HG03064 (cell line): ENCODE results near the gene FOSL1.
"Not testable (repeated sequence)": the region's sequence is repeated elsewhere in the genome, so short reads cannot be mapped to it uniquely, and the experiment has no call there.

Experiments
- ATAC-seq: cut with Tn5 transposase; IDR thresholded peaks from one replicate; pipeline ENCODE4 v1.9.1; 2021; ENCODE audit warnings: low read depth; ENCODE audit not compliant: unreplicated experiment

Gene FOSL1

GRCh38 chr11:65854852-65855837 is 45.0 kb downstream of the FOSL1 start:
- no peak for ATAC-seq

DNA sequence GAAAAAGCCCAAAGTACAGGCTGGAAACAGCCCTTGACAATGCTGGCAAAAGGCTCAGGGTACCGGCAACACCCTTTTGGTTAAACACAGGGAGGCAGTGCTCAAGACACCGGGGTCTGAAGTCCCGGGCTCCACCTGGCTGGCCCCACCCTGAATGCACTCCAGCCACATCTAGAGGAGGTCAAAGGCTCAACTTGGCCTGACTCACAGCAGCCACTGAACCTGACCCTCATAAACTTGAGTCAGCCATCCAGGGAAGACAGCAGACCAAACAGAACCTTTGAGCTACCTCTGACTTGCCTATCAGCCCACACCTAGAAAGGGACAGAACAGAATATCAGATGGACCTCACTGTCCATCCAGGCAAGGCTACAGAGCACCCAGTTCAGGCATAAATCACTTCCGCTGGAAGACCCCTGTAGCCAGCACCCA is 46.0 kb downstream of the FOSL1 start:
- ATAC-seq = no peak

- ATAC-seq = no peak
These were observed 46.8 kb downstream of the FOSL1 start for GRCh38 chr11:65853246-65853979.

GRCh38 chr11:65852508-65853245 is 47.5 kb downstream of the FOSL1 start:
- ATAC-seq = no peak

- no peak for ATAC-seq
These were observed 48.2 kb downstream of the FOSL1 start for GRCh38 chr11:65851811-65852507.

DNA sequence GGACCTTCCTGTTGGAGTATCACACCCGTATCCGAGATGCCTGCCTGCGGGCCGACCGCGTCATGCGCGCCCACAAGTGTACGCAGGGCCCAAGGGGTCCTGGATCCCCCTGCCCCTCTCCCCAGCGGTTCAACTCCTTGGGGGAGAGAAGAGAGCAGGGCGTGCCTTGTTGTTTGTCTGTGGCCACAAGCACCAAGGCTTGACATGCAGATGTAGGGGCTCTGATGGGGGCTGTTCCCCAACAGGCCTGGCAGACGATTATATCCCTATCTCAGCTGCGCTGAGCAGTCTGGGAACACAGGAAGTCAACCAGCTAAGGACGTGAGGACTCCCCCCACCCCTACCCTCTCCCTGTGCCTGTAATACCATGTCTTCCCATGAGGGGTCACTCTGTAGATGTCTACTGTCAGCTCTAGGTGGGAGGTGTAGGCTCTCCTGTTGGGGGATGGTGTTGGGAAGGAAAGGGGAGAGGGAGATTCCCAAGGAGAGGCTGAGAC is 49.1 kb downstream of the FOSL1 start:
- no peak for ATAC-seq

DNA sequence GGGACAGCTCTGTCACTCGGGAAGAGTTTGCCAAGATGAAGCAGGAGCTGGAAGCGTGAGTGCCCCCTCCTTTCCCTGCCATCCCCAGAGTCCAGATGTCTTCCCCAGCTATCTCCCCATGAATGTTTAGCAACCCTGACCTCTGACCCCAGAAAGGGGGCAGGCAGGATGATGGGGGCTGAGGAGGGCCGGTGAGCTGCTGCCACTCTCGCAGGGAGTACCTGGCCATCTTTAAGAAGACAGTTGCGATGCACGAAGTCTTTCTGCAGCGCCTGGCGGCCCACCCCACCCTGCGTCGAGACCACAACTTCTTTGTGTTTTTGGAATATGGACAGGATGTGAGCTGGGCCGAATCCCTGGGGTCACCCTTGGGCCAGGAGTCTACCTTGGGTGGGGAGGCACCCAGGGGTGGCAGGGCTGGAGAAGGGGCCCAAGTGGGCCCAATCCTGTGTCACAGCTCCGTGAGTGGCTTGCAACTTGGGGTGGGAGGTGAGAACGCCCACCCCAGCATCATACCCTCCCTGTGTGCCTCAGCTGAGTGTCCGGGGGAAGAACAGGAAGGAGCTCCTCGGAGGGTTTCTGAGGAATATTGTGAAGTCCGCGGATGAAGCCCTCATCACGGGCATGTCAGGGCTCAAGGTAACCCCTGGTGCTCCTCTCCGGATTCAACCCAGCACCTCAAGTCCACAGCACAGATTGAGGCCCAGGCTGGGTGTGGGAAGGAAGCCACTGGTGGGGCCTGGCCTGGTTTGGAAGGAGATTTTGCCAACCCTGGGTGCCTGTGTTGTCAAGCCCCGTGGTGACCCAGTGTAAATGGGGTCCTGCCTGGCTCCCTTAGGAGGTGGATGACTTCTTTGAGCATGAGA is 49.7 kb downstream of the FOSL1 start:
- ATAC-seq = no peak

DNA sequence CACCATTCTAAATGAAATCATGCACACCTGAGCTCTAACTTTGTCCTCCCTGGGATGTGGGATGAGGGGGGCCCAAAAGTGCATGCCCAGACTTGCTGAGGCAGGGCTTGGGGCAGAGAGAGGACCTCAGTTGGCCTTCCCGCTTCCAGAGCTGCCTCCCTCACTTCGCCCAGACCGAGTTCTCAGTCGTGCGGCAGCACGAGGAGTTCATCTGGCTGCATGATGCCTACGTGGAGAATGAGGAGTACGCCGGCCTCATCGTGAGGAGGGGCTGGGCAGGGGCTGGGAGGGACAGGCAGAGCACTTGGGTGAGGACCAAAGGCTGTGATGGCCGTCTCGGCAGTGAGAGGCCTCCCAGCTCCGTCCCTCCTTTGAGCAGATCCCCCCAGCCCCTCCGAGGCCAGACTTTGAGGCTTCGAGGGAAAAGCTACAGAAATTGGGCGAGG is 50.4 kb downstream of the FOSL1 start:
- no peak for ATAC-seq

DNA sequence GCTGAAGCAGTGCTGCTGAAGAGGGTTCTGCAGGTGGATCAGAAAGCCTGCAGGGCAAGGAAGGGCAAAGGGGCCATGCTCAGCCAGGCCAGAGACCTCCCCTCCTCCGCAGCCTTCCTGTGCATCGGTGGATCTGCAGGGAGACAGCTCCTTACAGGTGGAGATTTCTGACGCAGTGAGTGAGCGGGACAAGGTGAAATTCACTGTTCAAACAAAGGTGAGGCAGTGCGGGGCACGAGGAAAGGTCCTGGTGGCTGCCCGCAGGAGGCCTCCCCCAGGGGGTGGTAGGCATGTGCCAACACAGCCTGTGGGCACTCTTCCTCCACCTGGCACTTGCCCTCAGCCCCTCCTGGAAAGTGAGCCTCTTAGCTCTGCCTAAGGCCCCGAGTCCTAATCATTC is 50.8 kb downstream of the FOSL1 start:
- no peak for ATAC-seq

DNA sequence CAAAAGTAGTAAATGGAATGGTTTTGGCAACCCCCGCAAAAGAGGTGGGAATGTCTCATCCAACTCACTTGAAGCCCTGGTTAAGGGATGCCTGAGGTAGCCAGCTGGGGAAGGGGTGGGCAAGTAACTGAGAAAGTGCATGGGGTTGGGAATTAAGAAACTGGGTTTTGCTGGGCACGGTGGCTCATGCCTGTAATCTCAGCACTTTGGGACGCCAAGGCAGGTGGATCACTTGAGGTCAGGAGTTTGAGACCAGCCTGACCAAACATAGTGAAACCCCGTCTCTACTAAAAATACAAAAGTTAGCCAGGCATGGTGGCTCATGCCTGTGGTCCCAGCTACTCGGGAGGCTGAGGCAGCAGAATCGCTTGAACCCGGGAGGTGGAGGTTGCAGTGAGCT is 51.5 kb downstream of the FOSL1 start:
- ATAC-seq = not testable (repeated sequence)

- no peak for ATAC-seq
These were observed 52.4 kb downstream of the FOSL1 start for GRCh38 chr11:65847746-65848145.

DNA sequence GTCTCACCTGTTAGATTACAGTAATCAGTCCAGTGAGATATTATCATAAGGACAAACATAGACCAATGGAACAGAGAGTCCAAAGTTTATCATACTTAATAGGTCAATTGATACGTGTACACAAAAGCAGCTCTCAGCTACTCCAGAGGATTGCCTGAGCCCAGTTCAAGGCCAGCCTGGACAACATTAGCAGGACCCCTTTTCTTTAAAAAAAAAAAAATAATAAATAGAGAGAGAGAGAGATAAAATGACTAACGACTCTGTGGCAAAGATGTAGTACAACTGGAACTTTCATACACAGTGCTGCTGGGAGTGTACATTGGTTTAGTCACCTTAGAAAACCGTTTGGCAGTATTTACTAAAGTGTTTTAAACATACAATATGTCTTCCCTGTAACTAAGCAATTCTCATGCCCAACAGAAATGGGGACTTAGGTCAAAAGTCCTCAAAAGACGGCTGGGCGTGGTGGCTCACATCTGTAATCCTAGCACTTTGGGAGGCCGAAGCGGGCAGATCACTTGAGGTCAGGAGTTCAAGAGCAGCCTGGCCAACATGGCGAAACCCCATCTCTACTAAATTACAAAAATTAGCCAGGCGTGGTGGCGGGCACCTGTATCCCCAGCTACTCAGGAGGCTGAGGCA is 55.8 kb downstream of the FOSL1 start:
- no peak for ATAC-seq

GRCh38 chr11:65843811-65844210 is 56.4 kb downstream of the FOSL1 start:
- ATAC-seq = no peak

- ATAC-seq = no peak
These were observed 58.0 kb downstream of the FOSL1 start for GRCh38 chr11:65842144-65842543.
